ENCODE results near the gene JUN.

DNA sequence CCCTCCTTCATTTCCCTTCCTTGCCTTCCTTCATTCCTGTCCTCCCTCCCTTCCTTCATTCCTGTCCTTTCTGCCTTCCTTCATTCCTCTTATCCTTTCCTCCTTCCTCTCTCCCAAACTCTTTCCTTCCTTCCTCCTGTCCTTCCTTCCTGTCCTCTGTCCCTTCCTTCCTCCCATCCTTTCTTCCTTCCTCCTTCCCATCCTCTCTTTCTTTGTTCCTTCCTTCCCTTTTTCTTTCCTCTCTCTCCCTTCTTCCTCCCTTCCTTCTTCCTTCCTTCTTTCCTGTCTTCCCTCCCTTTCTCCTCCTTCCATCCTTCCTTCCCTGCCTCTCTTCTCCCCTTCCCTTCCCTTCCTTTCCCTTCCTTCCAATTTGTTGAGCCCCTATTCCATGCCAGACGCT, 15.8 kb upstream of the JUN start:
- TF ChIP-seq FOXP2 (optimal IDR thresholded peaks at IDR 0.05; ENCODE audit: borderline replicate concordance, extremely low read depth, extremely low read length, insufficient read depth) (no peak), POLR2AphosphoS5 (IDR thresholded peaks at IDR 0.05; ENCODE audit: low read depth, low read length) (no peak), REST (IDR thresholded peaks at IDR 0.05; ENCODE audit: insufficient read depth in 1 of 2, low read depth in 2 of 2, low read length in 2 of 2) (no peak)

Data from PFSK-1 (cell line).